Smooth muscle cell (in vitro differentiated cells): Measurements from ENCODE around the gene TNS4. TPM values are rescaled to one million over a fixed set of nuclear protein-coding genes. Genes with fewer than 3 reads are reported as not detected.

Experiments
- DNase-seq: peaks from one replicate; lab custom pipeline; 2025; ENCODE audit not compliant: unreplicated experiment; lab: John Stamatoyannopoulos, UW
- H2AFZ ChIP-seq: fragments of 200-600 bp; sonication (generic); 2 replicates; pipeline ENCODE4 v1.6.0; 2016; ENCODE audit warnings: antibody characterized with exemption, low read depth, mild to moderate bottlenecking
- H3F3A ChIP-seq: fragments of 200-600 bp; sonication (generic); 2 replicates; pipeline ENCODE4 v1.6.0; 2017; ENCODE audit warnings: antibody characterized with exemption, low read depth
- H3K27ac ChIP-seq: fragments of 200-600 bp; sonication (generic); 2 replicates; pipeline ENCODE4 v1.5.1; 2016; ENCODE audit warnings: low read depth, mild to moderate bottlenecking
- H3K27me3 ChIP-seq: fragments of 200-600 bp; sonication (generic); 2 replicates; pipeline ENCODE4 v1.6.1; 2016; ENCODE audit warnings: low read depth, mild to moderate bottlenecking
- H3K36me3 ChIP-seq: fragments of 200-600 bp; sonication (generic); 2 replicates; pipeline ENCODE4 v1.5.1; 2016; ENCODE audit warnings: low read depth
- H3K4me1 ChIP-seq: fragments of 200-600 bp; sonication (generic); 2 replicates; pipeline ENCODE4 v1.5.1; 2016; ENCODE audit warnings: low read depth
- H3K4me2 ChIP-seq: fragments of 200-600 bp; sonication (generic); 2 replicates; pipeline ENCODE4 v1.6.0; 2016; ENCODE audit warnings: mild to moderate bottlenecking
- H3K4me3 ChIP-seq: fragments of 200-600 bp; sonication (generic); 2 replicates; pipeline ENCODE4 v1.5.1; 2016; ENCODE audit warnings: mild to moderate bottlenecking
- H3K79me2 ChIP-seq: fragments of 200-600 bp; sonication (generic); 2 replicates; pipeline ENCODE4 v1.6.0; 2016; ENCODE audit warnings: low read depth, mild to moderate bottlenecking
- H3K9ac ChIP-seq: fragments of 200-600 bp; sonication (generic); 2 replicates; pipeline ENCODE4 v1.6.0; 2016; ENCODE audit warnings: low read depth
- H3K9me3 ChIP-seq: fragments of 200-600 bp; sonication (generic); replicated peaks from 2 replicates; pipeline ENCODE4 v1.5.1; 2016; ENCODE audit warnings: low read depth
- H4K20me1 ChIP-seq: fragments of 200-600 bp; sonication (generic); 2 replicates; pipeline ENCODE4 v1.6.0; 2016; ENCODE audit warnings: low read depth
- CTCF ChIP-seq: fragments of 200-600 bp; sonication (generic); IDR thresholded peaks from 2 replicates; pipeline ENCODE4 v1.5.1; 2017; ENCODE audit warnings: borderline replicate concordance, mild to moderate bottlenecking, antibody characterized with exemption; ENCODE audit not compliant: insufficient read depth, poor library complexity, severe bottlenecking
- WGBS: methylation state at CpG from one replicate; pipeline ENCODE4 v1.1.7; 2016; ENCODE audit warnings: low lambda C conversion rate; 5-methylcytosine and 5-hydroxymethylcytosine counted together
- polyA plus RNA-seq: library from polyadenylated mRNA; unstranded; fragments of >200 nt; fragmentation: Nextera tagmentation; extraction: Ambion mirVana; gene quantifications from 2 replicates; pipeline ENCODE4 v1.2.1, GENCODE V29; 2016
- total RNA-seq: library from RNA; depleted of rRNA; stranded (reverse); fragments of >200 nt; gene quantifications from 2 replicates; pipeline ENCODE4 v1.2.3, GENCODE V29; 2014

TNS4 gene
- total and polyA plus RNA-seq, 2 experiments from 2014 or later, result 0.13 to 1.2 TPM

GRCh38 chr17:40538936-40539705, 37.7 kb upstream of the TNS4 start:
- H3K27me3 ChIP-seq, result no peaks in the 10 kb centered on the region
- no peaks in the 10 kb centered on the region for H4K20me1 ChIP-seq
- H3K4me2 ChIP-seq, result no peak overlapping the region
- no peak overlapping the region for H3K9ac ChIP-seq
- no peaks in the 10 kb centered on the region for H3K79me2 ChIP-seq
- no peak overlapping the region for H3K4me3 ChIP-seq
- H3K36me3 ChIP-seq, result no peaks in the 10 kb centered on the region
- H3K9me3 ChIP-seq, result no peaks in the 10 kb centered on the region
- no peak for TF ChIP-seq CTCF
- H3K4me1 ChIP-seq, result peaks cover 6% of the 10 kb centered on the region
- WGBS, result 95% methylated on average over 6 of the region's 6 CpGs
- no peak for DNase-seq
- peaks cover 4% of the 10 kb centered on the region for H3F3A ChIP-seq
- H2AFZ ChIP-seq, result no peak overlapping the region
- H3K27ac ChIP-seq, result no peak overlapping the region

DNA sequence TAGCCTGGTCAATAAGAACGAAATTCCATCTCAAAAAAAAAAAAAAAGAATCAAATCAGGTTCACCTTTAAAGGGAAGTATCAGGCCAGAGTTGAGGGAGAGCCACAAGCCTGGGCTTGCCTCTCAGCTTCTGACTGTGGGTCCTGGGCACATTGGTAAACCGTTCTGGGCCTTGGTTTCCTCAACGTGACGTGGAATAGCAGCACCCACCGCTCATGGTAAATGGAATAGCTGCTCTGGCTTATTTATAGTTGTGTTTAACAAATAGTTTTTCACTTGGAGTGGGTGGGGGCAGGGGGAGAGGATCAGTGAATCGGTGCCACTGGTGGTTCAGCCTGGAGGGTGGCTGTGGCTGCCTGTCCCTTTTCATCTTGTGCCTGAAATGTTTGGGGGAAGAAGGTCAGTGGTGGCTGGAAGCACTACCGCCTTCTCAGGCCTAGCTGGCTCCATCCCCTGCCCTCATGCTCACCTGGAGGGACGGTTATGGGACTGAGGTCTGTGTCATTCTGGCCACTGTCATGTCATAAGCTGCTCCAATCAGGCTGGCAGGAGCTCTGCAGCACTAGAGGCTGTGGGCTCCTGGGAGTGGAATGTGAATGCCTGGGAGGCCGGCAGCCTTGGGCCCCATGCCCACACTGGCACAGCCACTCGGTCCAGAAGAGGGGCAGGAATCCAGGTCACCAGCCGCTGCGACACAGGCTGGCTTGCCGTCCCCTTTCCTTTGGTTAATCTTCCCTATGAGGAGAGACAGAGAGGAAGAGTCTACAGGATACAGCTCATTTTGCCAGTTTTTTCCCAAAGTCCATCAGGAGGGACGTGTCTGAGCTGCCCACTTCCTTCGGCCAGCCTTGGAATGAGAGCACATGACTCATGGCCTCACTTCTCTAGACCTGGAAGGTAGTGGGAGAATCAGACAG, 36.9 kb upstream of the TNS4 start:
- Histone ChIP-seq H4K20me1 (no peaks in the 10 kb centered on the region), H3K4me2 (no peak overlapping the region), H3K4me1 (peaks cover 6% of the 10 kb centered on the region), H3K9ac (no peak overlapping the region), H2AFZ (no peak overlapping the region), H3K27me3 (no peaks in the 10 kb centered on the region), H3K9me3 (no peaks in the 10 kb centered on the region), H3F3A (peaks cover 7% of the 10 kb centered on the region), H3K4me3 (no peak overlapping the region), H3K27ac (no peak overlapping the region), H3K36me3 (no peaks in the 10 kb centered on the region), H3K79me2 (no peaks in the 10 kb centered on the region)
- DNase-seq, result no peak
- no peak for TF ChIP-seq CTCF
- WGBS, result 79% methylated on average over 15 of the region's 15 CpGs

- Histone ChIP-seq H3K79me2 (no peaks in the 10 kb centered on the region), H3K36me3 (no peaks in the 10 kb centered on the region), H3K4me2 (peak overlapping the region; percentile 25), H3K4me1 (no peaks in the 10 kb centered on the region), H4K20me1 (no peaks in the 10 kb centered on the region), H3K27ac (peak overlapping the region; percentile 70), H3K27me3 (no peaks in the 10 kb centered on the region), H3F3A (peaks cover 6% of the 10 kb centered on the region), H2AFZ (peak overlapping the region; percentile 52), H3K4me3 (no peak overlapping the region), H3K9ac (peak overlapping the region; percentile 32), H3K9me3 (no peaks in the 10 kb centered on the region)
- 47% methylated on average over 13 of the region's 13 CpGs for WGBS
- no peak for TF ChIP-seq CTCF
- no peak for DNase-seq
Measured at GRCh38 chr17:40536295-40537171, 35.1 kb upstream of the TNS4 start.
